ENCODE measurements around the gene PLEKHM2.

DNA sequence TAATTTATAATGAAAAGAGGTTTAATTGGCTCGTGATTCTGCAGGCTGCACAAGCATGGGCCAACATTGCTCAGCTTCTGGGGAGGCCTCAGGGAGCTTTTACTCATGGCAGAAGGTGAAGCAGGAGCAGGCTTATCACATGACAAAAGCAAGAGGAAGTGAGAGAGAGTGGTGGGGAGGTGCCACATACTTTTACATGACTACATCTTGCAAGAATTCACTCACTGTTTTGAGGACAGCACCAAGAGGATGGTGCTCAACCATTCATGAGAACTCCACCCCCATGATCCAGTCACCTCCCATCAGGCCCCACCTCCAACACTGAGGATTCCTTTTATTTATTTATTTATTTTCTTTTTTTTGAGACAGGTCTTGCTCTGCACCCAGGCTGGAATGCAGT is 5.5 kb upstream of the PLEKHM2 start:
- TF ChIP-seq PPARA (CRISPR knock-in tag; IDR thresholded peaks at IDR 0.05; ENCODE audit: borderline replicate concordance) (no peak), ISL1 (CRISPR knock-in tag; IDR thresholded peaks at IDR 0.05) (no peak), ARNTL (CRISPR knock-in tag; IDR thresholded peaks at IDR 0.05; ENCODE audit: borderline replicate concordance, low read depth) (no peak), TOX (CRISPR knock-in tag; IDR thresholded peaks at IDR 0.05; ENCODE audit: borderline replicate concordance) (no peak), ZC3H10 (CRISPR knock-in tag; IDR thresholded peaks at IDR 0.05) (no peak), RARB (CRISPR knock-in tag; IDR thresholded peaks at IDR 0.05) (no peak), SNAI2 (CRISPR knock-in tag; IDR thresholded peaks at IDR 0.05) (no peak), OSR1 (CRISPR knock-in tag; IDR thresholded peaks at IDR 0.05) (no peak)
- TF ChIP-seq, protein P1, sequence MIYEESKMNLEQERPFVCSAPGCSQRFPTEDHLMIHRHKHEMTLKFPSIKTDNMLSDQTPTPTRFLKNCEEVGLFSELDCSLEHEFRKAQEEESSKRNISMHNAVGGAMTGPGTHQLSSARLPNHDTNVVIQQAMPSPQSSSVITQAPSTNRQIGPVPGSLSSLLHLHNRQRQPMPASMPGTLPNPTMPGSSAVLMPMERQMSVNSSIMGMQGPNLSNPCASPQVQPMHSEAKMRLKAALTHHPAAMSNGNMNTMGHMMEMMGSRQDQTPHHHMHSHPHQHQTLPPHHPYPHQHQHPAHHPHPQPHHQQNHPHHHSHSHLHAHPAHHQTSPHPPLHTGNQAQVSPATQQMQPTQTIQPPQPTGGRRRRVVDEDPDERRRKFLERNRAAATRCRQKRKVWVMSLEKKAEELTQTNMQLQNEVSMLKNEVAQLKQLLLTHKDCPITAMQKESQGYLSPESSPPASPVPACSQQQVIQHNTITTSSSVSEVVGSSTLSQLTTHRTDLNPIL (CRISPR knock-in tag; IDR thresholded peaks at IDR 0.05; ENCODE audit: low read depth), result no peak
- TF ChIP-seq, protein P2, sequence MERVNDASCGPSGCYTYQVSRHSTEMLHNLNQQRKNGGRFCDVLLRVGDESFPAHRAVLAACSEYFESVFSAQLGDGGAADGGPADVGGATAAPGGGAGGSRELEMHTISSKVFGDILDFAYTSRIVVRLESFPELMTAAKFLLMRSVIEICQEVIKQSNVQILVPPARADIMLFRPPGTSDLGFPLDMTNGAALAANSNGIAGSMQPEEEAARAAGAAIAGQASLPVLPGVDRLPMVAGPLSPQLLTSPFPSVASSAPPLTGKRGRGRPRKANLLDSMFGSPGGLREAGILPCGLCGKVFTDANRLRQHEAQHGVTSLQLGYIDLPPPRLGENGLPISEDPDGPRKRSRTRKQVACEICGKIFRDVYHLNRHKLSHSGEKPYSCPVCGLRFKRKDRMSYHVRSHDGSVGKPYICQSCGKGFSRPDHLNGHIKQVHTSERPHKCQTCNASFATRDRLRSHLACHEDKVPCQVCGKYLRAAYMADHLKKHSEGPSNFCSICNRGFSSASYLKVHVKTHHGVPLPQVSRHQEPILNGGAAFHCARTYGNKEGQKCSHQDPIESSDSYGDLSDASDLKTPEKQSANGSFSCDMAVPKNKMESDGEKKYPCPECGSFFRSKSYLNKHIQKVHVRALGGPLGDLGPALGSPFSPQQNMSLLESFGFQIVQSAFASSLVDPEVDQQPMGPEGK (CRISPR knock-in tag; IDR thresholded peaks at IDR 0.05; ENCODE audit: borderline replicate concordance), result no peak
- TF ChIP-seq, protein P3, sequence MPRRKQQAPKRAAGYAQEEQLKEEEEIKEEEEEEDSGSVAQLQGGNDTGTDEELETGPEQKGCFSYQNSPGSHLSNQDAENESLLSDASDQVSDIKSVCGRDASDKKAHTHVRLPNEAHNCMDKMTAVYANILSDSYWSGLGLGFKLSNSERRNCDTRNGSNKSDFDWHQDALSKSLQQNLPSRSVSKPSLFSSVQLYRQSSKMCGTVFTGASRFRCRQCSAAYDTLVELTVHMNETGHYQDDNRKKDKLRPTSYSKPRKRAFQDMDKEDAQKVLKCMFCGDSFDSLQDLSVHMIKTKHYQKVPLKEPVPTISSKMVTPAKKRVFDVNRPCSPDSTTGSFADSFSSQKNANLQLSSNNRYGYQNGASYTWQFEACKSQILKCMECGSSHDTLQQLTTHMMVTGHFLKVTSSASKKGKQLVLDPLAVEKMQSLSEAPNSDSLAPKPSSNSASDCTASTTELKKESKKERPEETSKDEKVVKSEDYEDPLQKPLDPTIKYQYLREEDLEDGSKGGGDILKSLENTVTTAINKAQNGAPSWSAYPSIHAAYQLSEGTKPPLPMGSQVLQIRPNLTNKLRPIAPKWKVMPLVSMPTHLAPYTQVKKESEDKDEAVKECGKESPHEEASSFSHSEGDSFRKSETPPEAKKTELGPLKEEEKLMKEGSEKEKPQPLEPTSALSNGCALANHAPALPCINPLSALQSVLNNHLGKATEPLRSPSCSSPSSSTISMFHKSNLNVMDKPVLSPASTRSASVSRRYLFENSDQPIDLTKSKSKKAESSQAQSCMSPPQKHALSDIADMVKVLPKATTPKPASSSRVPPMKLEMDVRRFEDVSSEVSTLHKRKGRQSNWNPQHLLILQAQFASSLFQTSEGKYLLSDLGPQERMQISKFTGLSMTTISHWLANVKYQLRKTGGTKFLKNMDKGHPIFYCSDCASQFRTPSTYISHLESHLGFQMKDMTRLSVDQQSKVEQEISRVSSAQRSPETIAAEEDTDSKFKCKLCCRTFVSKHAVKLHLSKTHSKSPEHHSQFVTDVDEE (CRISPR knock-in tag; IDR thresholded peaks at IDR 0.05), result no peak
- TF ChIP-seq, protein P4, sequence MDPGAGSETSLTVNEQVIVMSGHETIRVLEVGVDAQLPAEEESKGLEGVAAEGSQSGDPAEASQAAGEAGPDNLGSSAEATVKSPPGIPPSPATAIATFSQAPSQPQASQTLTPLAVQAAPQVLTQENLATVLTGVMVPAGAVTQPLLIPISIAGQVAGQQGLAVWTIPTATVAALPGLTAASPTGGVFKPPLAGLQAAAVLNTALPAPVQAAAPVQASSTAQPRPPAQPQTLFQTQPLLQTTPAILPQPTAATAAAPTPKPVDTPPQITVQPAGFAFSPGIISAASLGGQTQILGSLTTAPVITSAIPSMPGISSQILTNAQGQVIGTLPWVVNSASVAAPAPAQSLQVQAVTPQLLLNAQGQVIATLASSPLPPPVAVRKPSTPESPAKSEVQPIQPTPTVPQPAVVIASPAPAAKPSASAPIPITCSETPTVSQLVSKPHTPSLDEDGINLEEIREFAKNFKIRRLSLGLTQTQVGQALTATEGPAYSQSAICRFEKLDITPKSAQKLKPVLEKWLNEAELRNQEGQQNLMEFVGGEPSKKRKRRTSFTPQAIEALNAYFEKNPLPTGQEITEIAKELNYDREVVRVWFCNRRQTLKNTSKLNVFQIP (CRISPR knock-in tag; IDR thresholded peaks at IDR 0.05; ENCODE audit: borderline replicate concordance, low read depth), result no peak
